SK-N-SH treated with all-trans-retinoic acid at 6 μM for 48 hours (cell line): Measurements from ENCODE around the gene FAM83D.

ENCODE experiments used
- ATAC-seq: fragments of 200-7000 bp; cut with Tn5 transposase; 3 replicates; pipeline ENCODE4 v1.9.1; 2020; ENCODE audit warnings: mild to moderate bottlenecking, moderate library complexity
- ARNTL ChIP-seq: fragments of 450-650 bp; formaldehyde crosslinking; IDR thresholded peaks from 2 replicates; pipeline ENCODE4 v1.5.0; 2020; ENCODE audit warnings: low read depth, mild to moderate bottlenecking, moderate library complexity, borderline replicate concordance
- BACH2 ChIP-seq: fragments of 250-450 bp; sonication (Bioruptor Pico); IDR thresholded peaks from 2 replicates; pipeline ENCODE4 v1.9.0; 2021; ENCODE audit warnings: mild to moderate bottlenecking, borderline replicate concordance
- CSDC2 ChIP-seq: fragments of 250-450 bp; sonication (Bioruptor Pico); IDR thresholded peaks from 2 replicates; pipeline ENCODE4 v1.5.0; 2020; ENCODE audit warnings: mild to moderate bottlenecking, moderate library complexity
- CSRNP3 ChIP-seq: fragments of 250-450 bp; sonication (Bioruptor Pico); IDR thresholded peaks from 2 replicates; pipeline ENCODE4 v1.5.1; 2021; ENCODE audit warnings: mild to moderate bottlenecking, moderate library complexity
- ESRRG ChIP-seq: fragments of 250-450 bp; sonication (Bioruptor Pico); IDR thresholded peaks from 2 replicates; pipeline ENCODE4 v1.6.1; 2021; ENCODE audit warnings: mild to moderate bottlenecking
- GLIS3 ChIP-seq: fragments of 250-450 bp; sonication (Bioruptor Pico); IDR thresholded peaks from 2 replicates; pipeline ENCODE4 v1.5.0; 2020; ENCODE audit warnings: mild to moderate bottlenecking, moderate library complexity
- ISL1 ChIP-seq: fragments of 250-450 bp; sonication (Bioruptor Pico); IDR thresholded peaks from 2 replicates; pipeline ENCODE4 v2.1.2; 2022; ENCODE audit warnings: mild to moderate bottlenecking, moderate library complexity
- OSR1 ChIP-seq: fragments of 250-450 bp; sonication (Bioruptor Pico); IDR thresholded peaks from 2 replicates; pipeline ENCODE4 v1.8.0; 2022; ENCODE audit warnings: moderate library complexity, mild to moderate bottlenecking, inconsistent platforms
- POU6F1 ChIP-seq: fragments of 250-450 bp; sonication (Bioruptor Pico); IDR thresholded peaks from 2 replicates; pipeline ENCODE4 v1.8.0; 2021; ENCODE audit warnings: low read depth, mild to moderate bottlenecking, moderate library complexity, borderline replicate concordance
- PPARA ChIP-seq: fragments of 250-450 bp; sonication (Bioruptor Pico); IDR thresholded peaks from 2 replicates; pipeline ENCODE4 v1.5.0; 2020; ENCODE audit warnings: mild to moderate bottlenecking, borderline replicate concordance
- RARB ChIP-seq: fragments of 250-450 bp; sonication (Bioruptor Pico); IDR thresholded peaks from 2 replicates; pipeline ENCODE4 v1.8.0; 2021; ENCODE audit warnings: mild to moderate bottlenecking, moderate library complexity
- SNAI2 ChIP-seq: fragments of 250-450 bp; sonication (Bioruptor Pico); IDR thresholded peaks from 2 replicates; pipeline ENCODE4 v1.5.0; 2020; ENCODE audit warnings: mild to moderate bottlenecking, moderate library complexity
- TCF4 ChIP-seq: fragments of 250-450 bp; sonication (Bioruptor Pico); IDR thresholded peaks from 2 replicates; pipeline ENCODE4 v1.8.0; 2021; ENCODE audit warnings: mild to moderate bottlenecking, moderate library complexity, borderline replicate concordance
- TOX ChIP-seq: fragments of 250-450 bp; sonication (Bioruptor Pico); IDR thresholded peaks from 2 replicates; pipeline ENCODE4 v1.8.0; 2021; ENCODE audit warnings: mild to moderate bottlenecking, moderate library complexity, borderline replicate concordance
- TSHZ2 ChIP-seq: fragments of 250-450 bp; sonication (Bioruptor Pico); IDR thresholded peaks from 2 replicates; pipeline ENCODE4 v1.5.0; 2020; ENCODE audit warnings: mild to moderate bottlenecking, moderate library complexity
- ZFP3 ChIP-seq: fragments of 250-450 bp; sonication (Bioruptor Pico); IDR thresholded peaks from 2 replicates; pipeline ENCODE4 v1.5.0; 2020; ENCODE audit warnings: mild to moderate bottlenecking, moderate library complexity
- ZFP30 ChIP-seq: fragments of 450-650 bp; formaldehyde crosslinking; IDR thresholded peaks from 2 replicates; pipeline ENCODE4 v1.5.0; 2022; ENCODE audit warnings: mild to moderate bottlenecking, moderate library complexity
- ZNF565 ChIP-seq: fragments of 450-650 bp; formaldehyde crosslinking; conservative IDR thresholded peaks from 2 replicates; pipeline ENCODE4 v1.5.0; 2020; ENCODE audit warnings: low read depth, mild to moderate bottlenecking, moderate library complexity
- ZNF70 ChIP-seq: fragments of 450-650 bp; formaldehyde crosslinking; IDR thresholded peaks from 2 replicates; pipeline ENCODE4 v1.5.0; 2020; ENCODE audit warnings: mild to moderate bottlenecking, moderate library complexity
- TF ChIP-seq, protein P1 (sequence below): fragments of 250-450 bp; sonication (Bioruptor Pico); IDR thresholded peaks from 2 replicates; pipeline ENCODE4 v1.5.1; 2020; ENCODE audit warnings: low read depth, mild to moderate bottlenecking, moderate library complexity
- TF ChIP-seq, protein P2 (sequence below): fragments of 250-450 bp; sonication (Bioruptor Pico); IDR thresholded peaks from 2 replicates; pipeline ENCODE4 v1.8.0; 2020; ENCODE audit warnings: mild to moderate bottlenecking, moderate library complexity, borderline replicate concordance

Gene FAM83D

DNA sequence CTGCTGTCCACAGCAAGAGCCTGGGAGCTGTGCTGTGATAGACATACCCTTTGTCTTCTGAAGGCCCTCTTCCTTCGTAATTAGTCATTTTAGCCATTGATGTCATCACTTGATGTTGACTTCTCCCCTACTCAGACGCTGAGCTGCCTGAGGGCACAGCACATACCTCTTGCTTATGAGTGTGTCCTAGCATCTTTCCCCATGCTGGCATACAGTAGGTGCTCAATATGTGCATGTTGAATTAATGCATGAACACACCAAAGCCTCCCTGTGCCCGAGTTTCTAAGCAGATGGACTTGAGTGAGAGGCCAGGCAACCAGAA lies 35.8 kb upstream of the FAM83D start (continued):
- TF ChIP-seq TOX (CRISPR knock-in tag) (no peak), CSRNP3 (no peak), CSDC2 (no peak), TCF4 (CRISPR knock-in tag) (no peak), ZNF565 (no peak), SNAI2 (CRISPR knock-in tag) (no peak)
- TF ChIP-seq, all 23 proteins: peak for 0

DNA sequence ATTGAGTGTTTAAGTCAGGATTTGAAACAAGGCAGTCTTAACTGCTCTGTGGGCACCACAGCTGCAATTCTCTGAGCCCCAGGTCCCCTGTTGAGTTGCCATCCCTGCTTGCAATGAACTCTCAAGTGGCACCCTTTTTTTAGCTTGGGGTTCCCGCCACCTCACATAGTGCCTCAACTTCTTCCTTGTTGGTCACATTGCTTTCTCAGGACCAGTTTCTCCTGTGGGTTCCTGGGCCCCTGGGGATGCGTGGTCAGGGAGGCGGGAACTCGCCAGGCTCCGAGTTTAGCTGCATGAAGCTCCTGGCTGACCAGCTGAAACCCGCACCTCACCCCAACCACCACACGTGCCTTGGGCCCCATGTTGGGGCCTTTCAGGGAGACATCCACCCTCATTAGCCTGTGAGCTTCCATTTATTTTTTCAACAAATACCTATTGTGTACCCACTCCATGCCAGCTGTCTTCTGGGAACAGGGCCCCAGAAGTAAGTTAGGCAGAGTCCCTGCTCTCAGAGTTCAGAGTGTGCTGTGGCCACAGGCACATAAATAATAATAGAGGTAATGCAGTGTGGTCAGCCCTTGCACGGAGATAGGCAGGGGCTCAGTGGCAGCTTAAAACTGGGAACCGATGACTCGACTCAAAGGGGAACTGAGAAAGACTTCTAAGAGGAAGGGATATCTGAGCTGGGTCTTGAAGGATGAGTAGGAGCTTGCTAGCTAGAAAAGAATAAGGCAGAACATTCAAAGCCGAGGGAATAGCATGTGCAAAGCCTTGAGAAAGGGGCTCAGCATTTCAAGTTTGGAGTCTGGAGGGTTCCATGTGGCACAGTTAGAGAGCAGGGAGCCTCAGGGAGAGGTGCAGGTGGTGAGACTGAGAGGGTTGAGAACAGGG lies 33.9 kb upstream of the FAM83D start:
- ATAC-seq, result no peak
- TF ChIP-seq ZFP3 (CRISPR knock-in tag) (peak; percentile 89; the same call in 1 of the 2 replicates), POU6F1 (CRISPR knock-in tag) (no peak)

DNA sequence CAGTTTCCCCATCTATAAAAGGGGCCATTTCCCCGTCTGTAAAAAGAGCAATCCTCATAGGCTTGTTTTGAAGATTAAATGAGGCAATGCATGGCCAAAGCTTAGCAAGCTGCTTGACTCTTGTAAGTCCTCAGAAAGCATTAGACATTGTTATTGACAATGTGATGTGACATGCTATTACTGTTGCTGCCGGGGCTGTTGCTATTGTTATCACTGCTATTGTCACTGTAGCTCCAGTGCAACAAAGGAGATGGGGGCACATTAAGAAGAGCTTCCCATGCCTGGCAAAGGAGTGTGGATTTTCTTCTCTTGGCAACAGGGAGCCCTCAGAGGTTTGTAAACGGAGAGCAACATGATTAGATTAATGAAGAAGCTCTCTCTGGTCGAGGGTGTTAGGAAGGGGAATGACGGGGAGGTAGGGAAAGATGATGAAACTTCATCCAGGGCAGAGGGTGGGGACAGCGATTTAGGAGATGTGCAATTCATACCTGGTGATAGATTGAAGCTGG lies 33.1 kb upstream of the FAM83D start:
- TF ChIP-seq BACH2 (CRISPR knock-in tag) (no peak), ZNF565 (no peak), ZNF70 (CRISPR knock-in tag) (no peak), ISL1 (CRISPR knock-in tag) (no peak), RARB (CRISPR knock-in tag) (no peak)
- TF ChIP-seq, protein P1, sequence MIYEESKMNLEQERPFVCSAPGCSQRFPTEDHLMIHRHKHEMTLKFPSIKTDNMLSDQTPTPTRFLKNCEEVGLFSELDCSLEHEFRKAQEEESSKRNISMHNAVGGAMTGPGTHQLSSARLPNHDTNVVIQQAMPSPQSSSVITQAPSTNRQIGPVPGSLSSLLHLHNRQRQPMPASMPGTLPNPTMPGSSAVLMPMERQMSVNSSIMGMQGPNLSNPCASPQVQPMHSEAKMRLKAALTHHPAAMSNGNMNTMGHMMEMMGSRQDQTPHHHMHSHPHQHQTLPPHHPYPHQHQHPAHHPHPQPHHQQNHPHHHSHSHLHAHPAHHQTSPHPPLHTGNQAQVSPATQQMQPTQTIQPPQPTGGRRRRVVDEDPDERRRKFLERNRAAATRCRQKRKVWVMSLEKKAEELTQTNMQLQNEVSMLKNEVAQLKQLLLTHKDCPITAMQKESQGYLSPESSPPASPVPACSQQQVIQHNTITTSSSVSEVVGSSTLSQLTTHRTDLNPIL (CRISPR knock-in tag), result no peak
- ATAC-seq, result no peak

DNA sequence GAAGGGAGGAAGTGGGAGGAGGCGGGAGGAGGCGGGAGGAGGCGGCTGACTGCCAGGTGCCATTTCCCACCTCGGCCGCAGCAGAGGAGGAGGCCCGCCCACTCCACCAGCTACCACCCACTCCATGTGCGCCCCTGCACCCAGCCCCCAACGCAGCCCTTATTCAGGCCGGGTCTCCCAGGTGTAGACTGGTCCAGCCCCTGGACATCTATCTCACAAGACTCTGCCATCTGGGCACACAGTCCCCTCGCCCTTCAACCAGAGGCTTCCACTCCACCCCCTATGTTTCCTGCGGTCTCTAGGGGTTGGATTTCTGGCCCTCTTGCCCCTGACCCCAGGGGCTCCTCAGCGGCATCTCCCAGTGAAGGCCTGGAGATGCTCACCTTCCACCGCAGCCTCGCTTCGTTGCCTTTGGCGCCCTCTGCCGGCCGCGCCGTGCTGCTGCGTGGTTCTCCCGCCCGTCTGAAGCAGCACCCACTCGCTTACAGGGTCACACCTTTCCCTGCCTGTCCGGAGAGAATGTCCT lies 32.6 kb upstream of the FAM83D start:
- peak; percentile 95 for ATAC-seq
- TF ChIP-seq POU6F1 (CRISPR knock-in tag) (no peak), GLIS3 (CRISPR knock-in tag) (no peak), ZFP3 (CRISPR knock-in tag) (no peak), OSR1 (no peak), CSDC2 (no peak), SNAI2 (CRISPR knock-in tag) (no peak), TCF4 (CRISPR knock-in tag) (no peak), CSRNP3 (no peak), ZNF565 (no peak), PPARA (CRISPR knock-in tag) (no peak), TSHZ2 (CRISPR knock-in tag) (no peak; the same call in 1 of the 2 replicates), ISL1 (CRISPR knock-in tag) (no peak), ZFP30 (CRISPR knock-in tag) (no peak), ESRRG (CRISPR knock-in tag) (no peak), ARNTL (CRISPR knock-in tag) (no peak)
- TF ChIP-seq, protein P2, sequence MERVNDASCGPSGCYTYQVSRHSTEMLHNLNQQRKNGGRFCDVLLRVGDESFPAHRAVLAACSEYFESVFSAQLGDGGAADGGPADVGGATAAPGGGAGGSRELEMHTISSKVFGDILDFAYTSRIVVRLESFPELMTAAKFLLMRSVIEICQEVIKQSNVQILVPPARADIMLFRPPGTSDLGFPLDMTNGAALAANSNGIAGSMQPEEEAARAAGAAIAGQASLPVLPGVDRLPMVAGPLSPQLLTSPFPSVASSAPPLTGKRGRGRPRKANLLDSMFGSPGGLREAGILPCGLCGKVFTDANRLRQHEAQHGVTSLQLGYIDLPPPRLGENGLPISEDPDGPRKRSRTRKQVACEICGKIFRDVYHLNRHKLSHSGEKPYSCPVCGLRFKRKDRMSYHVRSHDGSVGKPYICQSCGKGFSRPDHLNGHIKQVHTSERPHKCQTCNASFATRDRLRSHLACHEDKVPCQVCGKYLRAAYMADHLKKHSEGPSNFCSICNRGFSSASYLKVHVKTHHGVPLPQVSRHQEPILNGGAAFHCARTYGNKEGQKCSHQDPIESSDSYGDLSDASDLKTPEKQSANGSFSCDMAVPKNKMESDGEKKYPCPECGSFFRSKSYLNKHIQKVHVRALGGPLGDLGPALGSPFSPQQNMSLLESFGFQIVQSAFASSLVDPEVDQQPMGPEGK, result no peak
